Lung (tissue), 12 donors: ENCODE measurements around the gene LONP2. TPM values are rescaled to one million over a fixed set of nuclear protein-coding genes. Genes with fewer than 3 reads are reported as not detected.
A peak's percentile ranks its signal among the peaks of the same experiment; 100 is the strongest.

Experiments used
- ATAC-seq: fragments of 200-7000 bp; cut with Tn5 transposase; one replicate; pipeline ENCODE4 v1.9.1; 2020; ENCODE audit warnings: moderate number of reproducible peaks; ENCODE audit not compliant: insufficient read depth, low FRiP score
- DNase-seq, 3 donors: peaks; one replicate each; pipeline ENCODE4 v3.0.0-alpha.2; 2013 to 2017
- H3K27ac ChIP-seq, 2 donors: one replicate each; pipeline ENCODE4 v1.5.1; 2013; ENCODE audit warnings: mild to moderate bottlenecking in 2 of 2, moderate library complexity in 2 of 2, control low read depth in 1 of 2, inconsistent platforms in 1 of 2, low read depth in 1 of 2, low read length in 1 of 2
- H3K27me3 ChIP-seq, 3 donors: one replicate each; pipeline ENCODE4 v1.5.1; 2013; ENCODE audit warnings: low read length in 2 of 3; ENCODE audit not compliant: control insufficient read depth in 3 of 3, insufficient read depth in 3 of 3
- H3K36me3 ChIP-seq, 4 donors: one replicate each; pipeline ENCODE4 v1.5.1; 2013; ENCODE audit warnings: low read length in 4 of 4, mild to moderate bottlenecking in 1 of 4, moderate library complexity in 1 of 4; ENCODE audit not compliant: control insufficient read depth in 4 of 4, insufficient read depth in 4 of 4
- H3K4me1 ChIP-seq, 5 donors: one replicate each; pipeline ENCODE4 v1.5.1; 2013; ENCODE audit warnings: low read length in 5 of 5, mild to moderate bottlenecking in 2 of 5, moderate library complexity in 1 of 5; ENCODE audit not compliant: control insufficient read depth in 5 of 5, insufficient read depth in 5 of 5
- H3K4me3 ChIP-seq: one replicate; pipeline ENCODE4 v1.5.1; 2013; ENCODE audit warnings: mild to moderate bottlenecking, control low read depth, moderate library complexity
- H3K9ac ChIP-seq, 2 donors: one replicate each; pipeline ENCODE4 v1.5.1; 2013; ENCODE audit warnings: low read length in 2 of 2, control low read depth in 1 of 2; ENCODE audit not compliant: insufficient read depth in 1 of 2
- H3K9me3 ChIP-seq, 4 donors: one replicate each; pipeline ENCODE4 v1.5.1; 2013; ENCODE audit warnings: low read length in 3 of 4, mild to moderate bottlenecking in 1 of 4, moderate library complexity in 1 of 4; ENCODE audit not compliant: control insufficient read depth in 4 of 4, insufficient read depth in 3 of 4
- CTCF ChIP-seq: IDR thresholded peaks from 2 replicates; pipeline ENCODE4 v1.5.1; 2012; ENCODE audit warnings: mild to moderate bottlenecking; ENCODE audit errors: control extremely low read depth, extremely low read depth
- WGBS, 2 donors: extraction: QIAGEN DNeasy Blood & Tissue Kit; methylation state at CpG; one replicate each; pipeline ENCODE4 v1.1.7; 2013; 5-methylcytosine and 5-hydroxymethylcytosine counted together
- polyA plus RNA-seq, 2 donors: library from polyadenylated mRNA; stranded (reverse); fragments of 200-250 nt; gene quantifications; one replicate each; pipeline ENCODE4 v1.2.1, GENCODE V29; 2013
- total RNA-seq, 2 donors: library from RNA; depleted of rRNA in 1 of 2; stranded (reverse); fragments of >200 nt in 1 of 2; gene quantifications; one replicate each; pipeline ENCODE4 v1.2.1, GENCODE V29; 2014 to 2021
- donor health status: control.
- donor health status: control.
- donor health status: Bipolar disorder and iron deficiency.
- donor health status: healthy.
- donor health status: DM: yes; HTN: yes; CAD: no.

The LONP2 gene
- total and polyA plus RNA-seq, 4 donors, result 20.7 to 81.5 (median 46.1) TPM

DNA sequence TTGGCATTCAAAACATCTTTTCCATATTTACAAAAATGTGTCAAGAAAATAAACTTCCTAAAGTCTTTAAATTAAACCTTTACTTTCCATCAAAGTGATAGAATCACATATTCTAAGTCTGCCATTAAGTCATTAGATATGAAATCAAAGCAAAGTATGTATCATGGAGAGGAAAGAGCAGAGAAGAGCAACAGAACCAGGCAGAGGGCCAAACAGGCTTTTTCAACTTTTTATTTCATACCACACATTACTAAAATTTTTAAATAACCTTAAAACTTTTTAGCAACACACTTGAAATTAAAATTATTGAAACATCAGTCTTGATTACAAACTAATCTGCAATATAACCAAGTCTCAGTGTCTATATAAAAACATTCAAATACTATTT lies 127.3 kb downstream of the LONP2 start:
- H3K27me3 ChIP-seq, result no peaks in the 10 kb centered on the region
- H3K4me3 ChIP-seq, result no peak overlapping the region
- no peak for TF ChIP-seq CTCF
- no peak overlapping the region for H3K27ac ChIP-seq
- peaks cover 9 to 47% (median 34%) of the 10 kb centered on the region in 5 donors for H3K4me1 ChIP-seq
- ATAC-seq (no peak), DNase-seq (peak in 1 of 3 donors; percentile 27)
- no peaks in the 10 kb centered on the region for H3K36me3 ChIP-seq
- H3K9ac ChIP-seq, result no peak overlapping the region
- no peaks in the 10 kb centered on the region for H3K9me3 ChIP-seq

DNA sequence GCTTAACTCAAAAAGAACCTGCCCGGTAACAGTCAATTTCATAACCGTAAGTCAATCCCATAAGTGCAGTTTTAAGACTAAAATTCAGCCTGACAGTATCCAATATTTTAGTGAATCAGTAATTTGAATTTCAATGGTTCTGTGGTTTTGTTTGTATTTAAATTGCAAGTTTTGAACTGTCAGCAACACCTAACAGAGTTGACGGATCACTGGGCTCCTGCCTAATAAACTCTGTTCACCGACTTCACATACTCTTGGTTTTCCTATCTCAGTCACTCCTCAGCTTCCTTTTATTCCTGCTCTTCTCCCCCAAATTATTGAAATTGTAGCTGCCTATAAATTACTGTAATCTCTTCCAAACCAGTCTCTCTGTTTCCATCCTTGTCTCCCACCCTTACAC lies 128.6 kb downstream of the LONP2 start:
- DNase-seq, result no peak
- no peak for ATAC-seq
- H3K4me3 ChIP-seq, result no peak overlapping the region
- H3K27me3 ChIP-seq, result no peaks in the 10 kb centered on the region
- WGBS, 2 donors, result 82 to 87% methylated on average over 4 of the region's 4 CpGs
- H3K36me3 ChIP-seq, result no peaks in the 10 kb centered on the region
- peaks cover 7 to 38% (median 26%) of the 10 kb centered on the region in 5 donors for H3K4me1 ChIP-seq
- no peak overlapping the region for H3K27ac ChIP-seq
- H3K9ac ChIP-seq, result no peak overlapping the region
- TF ChIP-seq CTCF, result no peak
- H3K9me3 ChIP-seq, result no peaks in the 10 kb centered on the region

GRCh38 chr16:48373258-48374029 lies 129.3 kb downstream of the LONP2 start:
- no peak for ATAC-seq
- peaks cover 8 to 42% (median 26%) of the 10 kb centered on the region in 5 donors for H3K4me1 ChIP-seq
- no peaks in the 10 kb centered on the region for H3K9me3 ChIP-seq
- H3K9ac ChIP-seq, result no peak overlapping the region
- no peak overlapping the region for H3K4me3 ChIP-seq
- H3K27me3 ChIP-seq, result no peaks in the 10 kb centered on the region
- H3K27ac ChIP-seq, result no peak overlapping the region
- no peak for TF ChIP-seq CTCF
- no peak for DNase-seq
- H3K36me3 ChIP-seq, result no peaks in the 10 kb centered on the region
- 77 to 80% methylated on average over 4 of the region's 4 CpGs for WGBS, 2 donors
